Adrenal gland (tissue), 5 donors: ENCODE measurements around the gene NAALADL2.

Source experiments
- POLR2A ChIP-seq, 2 donors: fragments of 450-650 bp; IDR thresholded peaks; one replicate each; pipeline ENCODE4 v1.6.1; 2017; ENCODE audit warnings: antibody characterized with exemption in 2 of 2, mild to moderate bottlenecking in 2 of 2, moderate library complexity in 1 of 2
- TF ChIP-seq, protein P1 (sequence below), 6 experiments: fragments of 450-650 bp in 4 of 6; fragments of 200-600 bp in 2 of 6; sonication (generic) in 1 of 6; IDR thresholded peaks; 1 replicate in 5 of 6; 2 replicates in 1 of 6; pipeline versions ENCODE4 v1.5.1 to v1.8.0; 2016 to 2021; ENCODE audit warnings: antibody characterized with exemption in 6 of 6, mild to moderate bottlenecking in 2 of 6, moderate library complexity in 1 of 6
- donor health status: DM: no; HTN: no; CAD: no.

DNA sequence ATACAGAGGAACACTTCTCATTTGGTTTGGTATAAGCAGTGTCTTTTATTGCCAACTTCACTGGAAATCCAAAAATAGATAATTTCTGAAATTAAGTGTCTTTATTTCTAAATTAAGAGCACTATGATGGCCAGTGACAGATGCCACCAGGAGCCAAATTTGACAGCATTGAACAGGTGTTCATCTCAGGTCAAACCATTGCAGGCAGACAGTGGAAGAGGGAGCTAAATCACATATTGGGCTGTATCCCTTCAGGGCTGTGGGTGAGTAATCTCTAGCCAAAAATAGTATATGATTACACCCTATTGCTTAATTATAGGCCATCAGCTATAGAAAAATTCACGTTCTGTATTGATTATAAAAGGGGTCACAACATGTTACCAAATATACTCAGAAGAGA, 457.7 kb downstream of the NAALADL2 start:
- TF ChIP-seq, protein P1, sequence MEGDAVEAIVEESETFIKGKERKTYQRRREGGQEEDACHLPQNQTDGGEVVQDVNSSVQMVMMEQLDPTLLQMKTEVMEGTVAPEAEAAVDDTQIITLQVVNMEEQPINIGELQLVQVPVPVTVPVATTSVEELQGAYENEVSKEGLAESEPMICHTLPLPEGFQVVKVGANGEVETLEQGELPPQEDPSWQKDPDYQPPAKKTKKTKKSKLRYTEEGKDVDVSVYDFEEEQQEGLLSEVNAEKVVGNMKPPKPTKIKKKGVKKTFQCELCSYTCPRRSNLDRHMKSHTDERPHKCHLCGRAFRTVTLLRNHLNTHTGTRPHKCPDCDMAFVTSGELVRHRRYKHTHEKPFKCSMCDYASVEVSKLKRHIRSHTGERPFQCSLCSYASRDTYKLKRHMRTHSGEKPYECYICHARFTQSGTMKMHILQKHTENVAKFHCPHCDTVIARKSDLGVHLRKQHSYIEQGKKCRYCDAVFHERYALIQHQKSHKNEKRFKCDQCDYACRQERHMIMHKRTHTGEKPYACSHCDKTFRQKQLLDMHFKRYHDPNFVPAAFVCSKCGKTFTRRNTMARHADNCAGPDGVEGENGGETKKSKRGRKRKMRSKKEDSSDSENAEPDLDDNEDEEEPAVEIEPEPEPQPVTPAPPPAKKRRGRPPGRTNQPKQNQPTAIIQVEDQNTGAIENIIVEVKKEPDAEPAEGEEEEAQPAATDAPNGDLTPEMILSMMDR (IDR thresholded peaks at IDR 0.05) = no peak
- no peak for TF ChIP-seq POLR2A (IDR thresholded peaks at IDR 0.05)
